SU-DHL-6 (cell line): ENCODE data around the gene SLC25A6.
"Not testable (repeated sequence)": the region's sequence is repeated elsewhere in the genome, so short reads cannot be mapped to it uniquely, and the experiment has no call there.

Experiments used
- H2AFZ ChIP-seq: fragments of 200-600 bp; sonication (generic); 2 replicates; pipeline ENCODE4 v1.6.1; 2014; ENCODE audit warnings: low read depth, mild to moderate bottlenecking, moderate library complexity, mixed read lengths, antibody characterized with exemption, low read length; ENCODE audit not compliant: severe bottlenecking
- H3F3A ChIP-seq: fragments of 200-600 bp; shearing (Covaris generic); 2 replicates; pipeline ENCODE4 v1.6.0; 2016; ENCODE audit warnings: antibody characterized with exemption, mild to moderate bottlenecking; ENCODE audit not compliant: insufficient read depth
- H3K27ac ChIP-seq: fragments of 200-600 bp; sonication (generic); 2 replicates; pipeline ENCODE4 v1.5.1; 2016; ENCODE audit warnings: low read depth, mild to moderate bottlenecking, low read length, moderate library complexity, mixed read lengths
- H3K27me3 ChIP-seq: fragments of 200-600 bp; sonication (generic), shearing (Covaris generic); 2 replicates; pipeline ENCODE4 v1.6.0; 2014; ENCODE audit warnings: mild to moderate bottlenecking, low read length
- H3K36me3 ChIP-seq: fragments of 200-600 bp; sonication (generic); 2 replicates; pipeline ENCODE4 v1.6.1; 2014; ENCODE audit warnings: mild to moderate bottlenecking, low read length, mixed read lengths
- H3K4me2 ChIP-seq: fragments of 300-600, 200-600 bp; shearing (Covaris generic), sonication (generic); 2 replicates; pipeline ENCODE4 v1.6.0; 2014; ENCODE audit warnings: low read length, low read depth, mild to moderate bottlenecking; ENCODE audit not compliant: poor library complexity, severe bottlenecking
- H3K4me3 ChIP-seq: fragments of 200-600 bp; sonication (generic); 2 replicates; pipeline ENCODE4 v1.5.1; 2014; ENCODE audit warnings: antibody characterized with exemption, low read length, mild to moderate bottlenecking, mixed read lengths; ENCODE audit not compliant: insufficient read depth, poor library complexity, severe bottlenecking
- H3K79me2 ChIP-seq: fragments of 200-600 bp; sonication (generic); 2 replicates; pipeline ENCODE4 v1.6.1; 2014; ENCODE audit warnings: mild to moderate bottlenecking, low read length, moderate library complexity; ENCODE audit not compliant: insufficient read depth
- H3K9ac ChIP-seq: fragments of 200-600 bp; sonication (generic); 2 replicates; pipeline ENCODE4 v1.7.0; 2014; ENCODE audit warnings: mild to moderate bottlenecking, low read length
- H3K9me2 ChIP-seq: fragments of 200-600 bp; sonication (generic); replicated peaks from 2 replicates; pipeline ENCODE4 v1.6.1; 2014; ENCODE audit warnings: low read length; ENCODE audit not compliant: insufficient read depth
- H3K9me3 ChIP-seq: fragments of 200-600 bp; sonication (generic); 2 replicates; pipeline ENCODE4 v1.6.1; 2014; ENCODE audit warnings: low read length, mixed read lengths; ENCODE audit not compliant: insufficient read depth
- H4K20me1 ChIP-seq: fragments of 200-600 bp; sonication (generic); 2 replicates; pipeline ENCODE4 v1.6.1; 2014; ENCODE audit warnings: low read depth, mild to moderate bottlenecking, antibody characterized with exemption, low read length, moderate library complexity, mixed read lengths
- CTCF ChIP-seq: fragments of 200-600 bp; sonication (generic); IDR thresholded peaks from one replicate; pipeline ENCODE4 v1.5.1; 2017; ENCODE audit warnings: antibody characterized with exemption, mild to moderate bottlenecking, low read length, moderate library complexity; ENCODE audit not compliant: insufficient read depth, poor library complexity, severe bottlenecking
- EZH2phosphoT487 ChIP-seq: fragments of 200-600 bp; sonication (generic), shearing (Covaris generic); conservative IDR thresholded peaks from 2 replicates; pipeline ENCODE4 v1.6.1; 2018; ENCODE audit warnings: mild to moderate bottlenecking, antibody characterized with exemption, low read length, moderate library complexity, mixed read lengths

The SLC25A6 gene

GRCh38 chrX:1354036-1355019 lies 37.6 kb downstream of the SLC25A6 start:
- Histone ChIP-seq H3K9me2 (no peaks in the 10 kb centered on the region), H4K20me1 (no peaks in the 10 kb centered on the region), H3K36me3 (no peaks in the 10 kb centered on the region), H3K4me3 (no peak overlapping the region), H3K27me3 (no peaks in the 10 kb centered on the region), H3K9ac (no peak overlapping the region), H3K9me3 (no peaks in the 10 kb centered on the region), H2AFZ (no peak overlapping the region), H3K4me2 (no peak overlapping the region), H3F3A (no peaks in the 10 kb centered on the region), H3K27ac (no peak overlapping the region), H3K79me2 (no peaks in the 10 kb centered on the region)
- no peak for TF ChIP-seq EZH2phosphoT487
- no peak for TF ChIP-seq CTCF

- Histone ChIP-seq H3F3A (no peaks in the 10 kb centered on the region), H3K27ac (no peak overlapping the region), H3K4me2 (no peak overlapping the region), H3K27me3 (no peaks in the 10 kb centered on the region), H3K4me3 (no peak overlapping the region), H3K79me2 (no peaks in the 10 kb centered on the region), H3K9ac (no peak overlapping the region), H3K36me3 (no peaks in the 10 kb centered on the region), H3K9me3 (no peaks in the 10 kb centered on the region), H3K9me2 (no peaks in the 10 kb centered on the region), H2AFZ (no peak overlapping the region), H4K20me1 (no peaks in the 10 kb centered on the region)
- no peak for TF ChIP-seq CTCF
- TF ChIP-seq EZH2phosphoT487, result no peak
Measured at GRCh38 chrX:1351981-1352714, 39.8 kb downstream of the SLC25A6 start.

- not testable (repeated sequence) for H3K9me3 ChIP-seq, H3K9ac ChIP-seq, H4K20me1 ChIP-seq, H3K27ac ChIP-seq, H3K9me2 ChIP-seq, H3K4me3 ChIP-seq, H3K27me3 ChIP-seq, H3K36me3 ChIP-seq, H3F3A ChIP-seq, H3K4me2 ChIP-seq, H3K79me2 ChIP-seq, H2AFZ ChIP-seq
Measured at GRCh38 chrX:1349606-1350005, 42.3 kb downstream of the SLC25A6 start.
